NCI-H1105 (cell line): ENCODE results near the gene BMP2K.

Source experiments
- DNase-seq: peaks from one replicate; lab custom pipeline; 2025; lab: John Stamatoyannopoulos, UW

BMP2K gene

DNA sequence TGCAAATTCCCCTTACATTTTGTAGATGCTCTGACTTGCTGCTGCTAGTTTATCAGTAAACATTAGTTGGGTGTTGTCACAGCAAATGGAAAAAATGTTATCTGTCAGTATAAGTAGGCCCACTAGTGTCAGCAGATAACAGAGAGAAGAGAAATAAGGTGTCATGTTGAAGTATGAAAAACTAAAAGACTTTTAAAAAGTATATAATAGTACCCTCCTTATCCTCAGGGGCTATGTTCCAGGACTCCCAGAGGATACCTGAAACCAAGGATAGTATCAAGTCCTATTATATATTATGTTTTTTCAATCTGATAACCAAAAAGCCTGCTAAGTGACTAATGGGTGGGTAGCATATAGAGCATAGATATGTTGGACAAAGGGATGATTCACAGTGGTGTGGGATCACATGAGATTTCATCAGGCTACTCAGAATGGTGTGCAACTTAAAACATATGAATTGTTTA is 11.6 kb upstream of the BMP2K start:
- no peak for DNase-seq

DNA sequence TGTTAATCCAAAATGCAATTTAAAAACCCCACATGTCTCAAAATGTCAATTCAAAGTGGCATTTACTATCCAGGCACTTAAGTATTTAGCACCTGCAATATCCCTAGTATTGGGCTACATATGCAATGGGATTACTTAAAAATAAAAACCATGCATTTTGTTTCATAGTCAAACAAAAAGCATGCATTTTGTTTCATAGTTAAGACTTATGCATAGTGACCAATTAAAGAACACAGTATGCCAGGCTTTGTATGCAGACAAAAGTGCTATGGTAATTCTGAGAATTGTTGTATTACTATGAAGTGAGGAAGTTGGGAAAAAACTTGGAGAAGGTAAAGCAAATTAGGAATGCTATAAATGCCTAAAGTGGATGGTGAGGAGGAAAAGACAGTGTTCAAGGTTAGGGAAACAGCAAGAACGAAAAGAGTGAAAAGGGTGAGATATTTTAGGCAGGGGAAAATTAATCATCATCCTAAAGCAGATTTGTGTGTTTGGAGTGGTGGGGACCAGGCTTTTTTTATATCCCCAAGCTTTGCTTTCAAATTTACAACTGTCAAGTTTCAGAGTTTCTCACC is 10.6 kb upstream of the BMP2K start:
- DNase-seq = no peak

GRCh38 chr4:78766026-78766425 is 10.1 kb upstream of the BMP2K start:
- no peak for DNase-seq

DNA sequence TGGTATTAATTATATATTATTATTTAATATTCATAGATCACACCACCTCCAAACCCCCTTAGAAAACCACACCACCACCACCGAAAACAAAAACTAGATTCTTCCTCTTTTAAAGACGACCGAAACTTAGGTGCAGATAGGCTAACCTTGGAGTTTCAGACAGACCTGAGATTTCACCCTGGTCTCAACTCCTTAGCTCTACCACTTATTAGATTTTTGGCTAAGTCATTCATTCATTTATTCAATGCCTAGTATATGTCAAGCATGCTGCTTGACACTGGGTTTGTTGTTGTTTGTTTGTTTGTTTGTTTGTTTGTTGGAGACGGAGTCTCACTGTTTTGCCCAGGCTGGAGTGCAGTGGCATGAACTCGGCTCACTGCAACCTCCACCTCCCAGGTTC is 9.5 kb upstream of the BMP2K start:
- no peak for DNase-seq

DNA sequence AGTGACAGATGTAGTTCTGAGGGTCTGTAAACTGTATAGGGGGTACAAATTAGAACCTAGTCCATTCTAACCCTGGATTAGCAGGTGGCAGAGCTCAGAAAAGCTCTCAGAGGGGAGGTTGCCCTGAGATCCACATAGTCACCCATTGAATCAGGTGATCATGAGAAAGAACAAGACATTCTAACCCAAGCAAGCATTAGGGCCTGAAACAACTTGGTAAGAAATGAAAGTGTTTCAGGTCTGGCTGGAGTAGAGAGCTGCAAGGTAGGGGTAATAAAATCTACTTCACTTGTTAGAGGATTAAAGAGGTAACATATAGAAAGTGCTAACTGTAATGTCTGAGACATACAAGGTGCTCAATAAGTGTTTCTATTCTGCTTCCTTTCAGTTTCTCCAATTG is 8.8 kb upstream of the BMP2K start:
- no peak for DNase-seq

DNA sequence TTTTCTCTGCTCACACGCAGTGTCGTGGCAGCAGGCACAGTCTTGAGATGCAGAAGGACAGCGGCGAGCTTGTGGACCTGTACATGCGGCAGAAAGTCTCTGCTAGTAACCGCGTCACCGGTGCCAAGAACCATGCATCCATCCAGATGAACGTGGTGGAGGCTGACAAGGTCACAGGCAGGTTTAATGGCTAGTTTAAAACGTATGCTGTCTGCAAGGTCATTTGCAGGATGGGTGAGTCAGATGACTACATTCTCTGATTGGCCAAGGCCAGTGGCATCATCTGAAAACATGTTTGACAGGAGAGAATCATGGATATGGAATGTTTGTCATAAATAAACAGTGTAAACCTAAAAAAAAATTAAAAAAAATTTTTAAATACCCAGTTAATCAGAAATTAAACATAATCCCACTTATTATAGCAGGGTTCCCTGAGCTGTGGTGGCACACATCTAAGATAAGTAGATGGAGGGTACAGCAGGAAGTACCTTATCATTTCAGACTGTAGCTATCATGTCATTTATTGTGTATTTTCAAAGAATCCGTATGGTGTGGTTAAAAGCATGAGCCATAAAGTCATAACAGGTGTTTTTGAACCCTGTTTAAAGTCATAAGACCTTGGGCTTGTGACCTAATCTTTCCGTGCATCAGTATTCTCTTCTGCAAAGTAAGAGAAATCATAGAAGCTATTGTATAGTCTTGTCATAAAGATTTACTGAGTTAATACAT is 7.5 kb upstream of the BMP2K start:
- DNase-seq = no peak

DNA sequence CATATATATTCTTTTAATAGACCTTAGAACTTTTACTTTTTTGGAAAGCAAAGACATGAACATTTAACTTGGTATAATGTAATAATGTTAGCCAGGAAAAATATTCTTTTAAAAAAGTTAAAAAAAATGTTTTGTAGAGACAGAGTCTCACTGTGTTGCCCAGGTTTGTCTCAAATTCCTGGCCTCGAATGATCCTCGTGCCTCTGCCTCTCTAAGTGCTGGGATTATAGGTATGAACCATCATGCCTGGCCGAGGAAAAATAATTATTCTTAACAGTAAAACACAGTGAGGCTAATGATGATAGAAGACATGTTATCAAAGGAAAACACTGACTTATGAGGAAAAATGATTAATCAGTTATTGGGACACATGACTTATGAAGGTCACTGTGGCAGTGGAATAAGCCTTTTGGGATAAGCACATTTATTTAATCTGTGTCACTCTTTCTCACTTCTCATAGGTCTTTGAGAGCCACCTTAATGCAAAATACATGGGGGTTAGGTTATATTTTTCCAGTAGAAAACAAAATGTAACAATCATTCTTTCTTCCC is 6.0 kb upstream of the BMP2K start:
- DNase-seq = no peak

DNA sequence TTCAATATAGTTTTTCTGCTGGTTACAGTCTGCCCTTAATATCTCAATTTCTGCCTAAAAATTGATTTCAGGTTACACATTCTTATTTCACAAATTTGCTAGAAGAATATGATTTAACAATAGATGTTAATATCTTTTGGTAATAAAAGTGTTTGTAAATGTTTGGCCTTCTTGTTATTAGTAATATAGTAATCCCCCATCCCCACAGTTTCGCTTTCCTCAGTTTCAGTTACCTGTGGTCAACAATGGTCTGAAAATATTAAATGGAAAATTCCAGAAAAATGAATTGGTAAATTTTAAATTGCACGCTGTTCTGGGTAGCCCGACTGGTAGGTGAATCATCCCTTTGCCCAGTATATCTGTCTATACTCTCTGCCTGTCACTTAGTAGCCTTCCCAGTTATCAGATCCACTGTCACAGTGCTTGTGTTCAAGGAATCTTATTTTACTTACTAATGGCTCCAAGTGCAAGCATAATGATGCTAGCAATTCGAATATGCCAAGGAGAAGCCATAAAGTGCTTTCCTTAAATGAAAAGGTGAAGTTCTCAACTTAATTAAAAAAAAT is 3.5 kb upstream of the BMP2K start:
- DNase-seq = no peak

GRCh38 chr4:78774417-78774816 is 1.7 kb upstream of the BMP2K start:
- no peak for DNase-seq

DNA sequence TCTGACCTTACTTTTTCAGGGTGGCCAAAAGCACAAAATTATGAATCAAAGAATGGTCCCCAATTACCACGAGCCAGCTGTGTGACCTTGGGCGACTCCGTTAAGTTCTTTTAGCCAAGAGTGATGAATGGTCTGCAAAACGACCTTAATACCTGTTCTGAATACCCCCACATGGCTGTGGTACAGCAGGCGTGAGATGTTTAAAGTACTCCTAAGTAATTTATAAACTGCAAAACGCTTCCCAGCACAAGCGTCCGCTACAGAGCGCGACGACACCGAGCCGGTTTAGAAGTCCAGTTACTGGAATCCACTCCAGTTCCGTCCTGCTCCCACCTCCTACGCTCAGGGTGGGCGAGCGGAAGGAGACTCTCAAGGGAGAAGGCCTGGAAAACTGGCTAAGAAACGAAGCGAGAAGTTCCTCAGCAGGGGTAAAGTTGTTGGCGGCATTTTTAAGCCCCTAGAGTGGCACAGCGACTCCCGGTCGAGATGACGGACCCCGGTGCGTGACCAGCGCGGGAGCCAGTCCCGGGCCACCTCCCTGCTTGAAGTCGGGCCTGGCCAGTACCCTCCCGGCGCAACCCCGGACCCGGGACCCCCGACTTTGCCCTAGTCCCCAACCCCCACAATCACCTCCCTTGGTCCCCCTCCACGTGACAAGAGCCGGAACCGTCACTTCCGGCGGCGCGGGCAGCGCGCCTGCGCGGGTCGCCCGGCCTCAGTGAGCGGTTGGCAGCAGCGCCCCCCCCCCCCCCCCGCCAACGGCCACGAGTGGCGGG is 659 bp upstream of the BMP2K start:
- peak; percentile 52 for DNase-seq

DNA sequence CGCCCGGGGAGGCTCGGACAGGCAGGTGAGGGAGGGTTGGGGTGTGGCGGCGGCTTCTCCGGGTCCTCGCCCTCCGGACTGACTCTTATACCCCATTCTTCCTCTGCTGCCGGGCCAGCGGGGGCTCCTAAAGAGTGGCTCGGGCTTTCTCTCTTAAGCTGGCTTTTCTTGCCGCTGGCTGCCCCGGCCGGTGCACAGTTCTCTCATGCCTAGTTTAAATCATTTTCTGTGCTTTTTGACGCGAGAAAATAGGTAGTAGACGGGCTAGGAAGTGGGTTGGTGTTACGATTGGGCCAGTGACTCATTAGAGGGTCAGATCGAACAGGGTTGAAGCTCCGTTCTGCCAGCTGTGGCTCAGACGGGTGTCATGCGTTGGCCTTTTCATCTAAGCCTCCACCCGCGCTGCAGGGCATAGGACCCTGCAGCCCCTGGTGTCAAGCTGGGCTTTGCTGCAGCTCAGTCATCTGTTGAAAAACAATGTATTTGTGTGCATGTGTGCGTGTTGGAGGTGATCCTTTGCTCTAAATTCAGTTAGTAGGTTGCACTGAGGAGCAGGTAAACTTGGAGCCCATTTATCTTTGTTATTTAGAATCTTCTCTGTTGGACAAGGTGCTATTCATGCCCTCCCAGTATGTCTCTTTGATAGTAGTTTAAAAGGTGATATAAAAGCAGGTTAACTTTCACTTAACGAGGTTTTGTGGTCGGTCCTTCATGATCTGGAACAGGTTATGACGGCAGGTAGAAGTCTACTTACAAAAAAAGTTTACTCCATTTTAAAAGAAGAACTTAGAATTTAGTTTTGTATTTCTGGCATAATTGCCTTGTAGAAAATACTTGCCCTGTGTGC is 802 bp downstream of the BMP2K start:
- DNase-seq = no peak

DNA sequence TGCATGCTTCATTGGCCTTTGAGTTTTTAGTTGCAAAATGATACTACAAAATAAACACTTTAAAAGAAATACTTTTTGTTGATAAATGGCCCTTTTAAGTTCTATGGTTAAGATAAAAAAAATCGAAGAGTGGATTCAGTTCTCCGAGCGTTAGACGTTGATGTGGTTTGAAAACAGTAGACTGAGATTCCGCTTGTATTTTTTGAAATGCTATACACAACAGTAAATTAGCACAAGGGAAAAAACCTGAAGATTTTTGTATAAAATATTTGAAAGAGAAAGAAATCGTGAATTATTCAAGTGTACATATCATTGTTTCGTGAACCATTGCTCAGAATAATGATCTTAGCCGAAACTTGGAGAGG is 1.4 kb downstream of the BMP2K start:
- no peak for DNase-seq

DNA sequence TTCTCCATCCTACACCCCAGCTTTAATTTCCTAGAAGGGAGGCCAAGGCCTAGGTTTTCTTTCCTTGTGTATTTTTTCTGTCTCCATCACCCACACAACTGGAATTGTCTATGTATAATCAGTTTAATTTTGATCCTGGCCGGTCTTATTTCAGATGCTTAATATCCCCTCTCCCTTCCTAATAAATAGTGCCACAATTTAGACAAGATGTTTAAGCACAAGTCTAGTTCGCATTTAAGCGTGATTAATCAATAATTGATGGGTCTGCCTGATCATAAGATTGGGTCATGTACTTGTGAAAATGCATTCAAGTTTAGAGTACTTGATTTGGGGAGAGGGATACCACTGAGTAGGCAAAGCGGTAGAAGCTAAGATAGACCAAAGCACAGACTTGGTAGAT is 2.4 kb downstream of the BMP2K start:
- DNase-seq = no peak

DNA sequence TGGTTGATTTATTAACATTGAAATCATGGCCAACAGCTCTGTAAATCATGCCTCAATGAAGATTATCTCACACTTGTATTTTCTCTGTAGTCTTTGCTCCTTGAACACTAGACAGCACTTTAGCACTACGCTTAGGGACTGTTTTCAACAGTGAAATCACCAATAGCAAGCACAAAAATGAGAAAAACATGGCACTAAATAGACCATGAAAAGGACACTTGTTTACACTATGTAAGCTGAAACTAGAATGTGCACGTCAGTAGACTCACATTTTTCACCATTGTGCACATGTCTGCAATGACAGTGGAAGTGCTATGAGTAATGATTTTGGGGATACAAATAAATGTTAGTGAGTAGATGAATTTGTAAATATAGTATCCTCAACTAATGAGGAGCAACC is 3.1 kb downstream of the BMP2K start:
- DNase-seq = no peak

DNA sequence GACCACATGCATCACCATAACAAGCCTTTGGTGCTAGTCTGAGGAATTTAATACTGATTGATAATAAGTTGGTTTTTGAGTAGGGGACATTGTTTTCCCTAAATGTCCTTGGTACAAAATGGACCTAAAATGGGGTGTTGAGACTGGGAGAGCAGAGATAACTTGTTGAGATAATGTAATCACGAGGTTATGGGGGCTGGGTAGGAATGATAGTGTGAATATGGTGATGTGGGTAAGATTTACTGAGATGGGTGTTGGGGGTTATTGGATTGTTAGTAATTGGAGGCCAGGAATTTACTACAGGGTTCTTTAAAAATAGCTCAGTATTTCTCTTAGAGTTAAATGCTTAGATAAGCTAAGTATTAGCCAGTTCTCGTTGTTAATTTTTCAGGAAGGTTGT is 3.9 kb downstream of the BMP2K start:
- no peak for DNase-seq

GRCh38 chr4:78781139-78781538 is 5.0 kb downstream of the BMP2K start:
- no peak for DNase-seq

- DNase-seq = no peak
Measured at GRCh38 chr4:78781924-78782323, 5.8 kb downstream of the BMP2K start.

DNA sequence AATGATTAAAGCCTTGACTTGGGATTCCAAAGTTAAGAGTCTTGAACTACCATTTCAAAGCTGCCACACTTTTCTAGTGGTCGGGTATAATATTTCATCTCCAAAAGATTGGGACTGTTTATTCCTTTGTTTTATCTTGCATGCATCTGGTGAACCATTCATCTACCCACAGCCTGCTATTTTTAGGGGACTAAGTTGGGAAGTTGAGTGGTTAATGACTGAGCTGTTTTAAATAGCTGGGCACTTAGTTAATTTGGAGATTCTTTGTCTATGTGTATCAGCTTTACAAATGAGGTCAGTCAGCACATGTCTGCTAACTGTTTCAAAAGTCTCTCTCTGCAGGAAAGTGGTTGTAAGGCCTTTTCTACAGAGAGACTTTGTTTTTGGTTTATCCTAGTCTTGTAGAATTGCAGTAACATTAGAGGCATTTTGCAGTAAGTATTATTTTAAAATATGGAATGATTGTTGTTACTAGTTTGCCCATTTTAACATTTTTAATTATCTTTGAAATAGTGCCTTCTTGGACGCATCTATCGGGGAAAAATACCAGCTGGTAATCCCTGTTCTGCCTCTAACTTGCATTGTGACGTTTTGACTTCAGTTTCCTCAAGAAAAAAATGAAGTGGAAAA is 8.2 kb downstream of the BMP2K start:
- DNase-seq = no peak

DNA sequence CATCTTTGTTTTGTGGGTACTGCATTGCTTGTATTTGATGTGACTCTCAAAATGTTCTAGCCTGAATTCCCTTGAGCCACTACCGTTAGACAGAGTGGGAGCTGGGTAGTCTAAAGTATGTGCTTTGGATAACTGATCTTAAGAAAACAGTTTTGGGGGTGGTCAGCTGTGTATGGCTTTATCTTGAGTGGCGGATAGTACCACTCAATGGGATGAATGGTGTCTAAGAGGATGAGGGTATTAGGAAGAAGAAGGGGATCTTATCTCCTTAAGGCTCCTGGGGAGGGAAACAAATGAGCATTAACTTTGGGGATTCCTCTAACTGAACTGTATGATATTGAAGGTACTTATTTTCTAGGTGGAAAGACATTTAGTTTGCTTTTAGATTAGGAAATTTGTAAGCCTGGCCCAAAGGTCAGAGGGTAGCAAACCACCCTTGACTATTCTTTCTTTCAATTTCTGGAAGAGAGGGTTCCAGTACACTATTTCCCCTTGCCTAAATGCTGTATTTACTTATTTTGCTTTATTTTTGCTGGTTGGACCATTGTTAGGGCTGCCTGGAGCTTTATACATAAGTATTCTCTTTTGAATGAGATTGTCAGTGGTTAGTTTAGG is 11.3 kb downstream of the BMP2K start:
- DNase-seq = no peak

- DNase-seq = no peak
Measured at GRCh38 chr4:78788007-78788889, 12.1 kb downstream of the BMP2K start.
